H1 (cell line): Measurements from ENCODE around the gene RBM44. TPM values are rescaled to one million over a fixed set of nuclear protein-coding genes. Genes with fewer than 3 reads are reported as not detected.

Experiments used
- CTCF ChIA-PET: fragments of 300-600 bp; sonication (Branson Sonifier 250); formaldehyde crosslinking; loops from one replicate; lab custom pipeline; 2021; ENCODE audit not compliant: partially characterized antibody; lab: Charles Lee
- POLR2A ChIA-PET: fragments of 300-600 bp; sonication (Branson Sonifier 250); formaldehyde crosslinking; loops from one replicate; lab custom pipeline; 2021; ENCODE audit warnings: inconsistent platforms; ENCODE audit not compliant: partially characterized antibody; lab: Charles Lee
- DNase-seq, 2 experiments: peaks; one replicate each; pipeline versions ENCODE4 v3.0.0 to v3.0.0-alpha.2; 2010 to 2022; ENCODE audit warnings: low spot score in 2 of 2, low read depth in 1 of 2, mixed read lengths in 1 of 2
- FAIRE-seq: peaks from 2 replicates; lab custom pipeline; 2011; peaks lifted over from hg19 to GRCh38; lab: Jason Lieb, UNC
- H2AFZ ChIP-seq: 2 replicates; pipeline ENCODE4 v1.8.1; 2012; ENCODE audit warnings: low read length, inconsistent platforms
- H2AK5ac ChIP-seq: 2 replicates; pipeline ENCODE4 v1.6.1; 2013; ENCODE audit warnings: low read depth, low read length
- H2BK120ac ChIP-seq: replicated peaks from 2 replicates; pipeline ENCODE3; 2013; ENCODE audit warnings: low read depth, low read length, inconsistent platforms
- H2BK12ac ChIP-seq: 2 replicates; pipeline ENCODE4 v1.6.1; 2013; ENCODE audit warnings: low read depth, low read length
- H2BK15ac ChIP-seq: 2 replicates; pipeline ENCODE4 v1.6.1; 2013; ENCODE audit warnings: low read length
- H2BK20ac ChIP-seq: 2 replicates; pipeline ENCODE4 v1.6.1; 2013; ENCODE audit warnings: low read length
- H2BK5ac ChIP-seq: 2 replicates; pipeline ENCODE4 v1.6.1; 2013; ENCODE audit warnings: low read depth, low read length
- H3K14ac ChIP-seq: 2 replicates; pipeline ENCODE4 v1.6.1; 2013; ENCODE audit warnings: inconsistent platforms; ENCODE audit not compliant: insufficient read length
- H3K18ac ChIP-seq: 2 replicates; pipeline ENCODE4 v1.6.1; 2013; ENCODE audit warnings: low read length; ENCODE audit errors: extremely low read depth
- H3K23ac ChIP-seq: 2 replicates; pipeline ENCODE4 v1.6.1; 2013; ENCODE audit warnings: inconsistent platforms; ENCODE audit not compliant: insufficient read length
- H3K23me2 ChIP-seq: 2 replicates; pipeline ENCODE4 v1.6.1; 2013; ENCODE audit warnings: low read depth, low read length
- H3K27ac ChIP-seq: 2 replicates; pipeline ENCODE4 v1.6.1; 2011; ENCODE audit warnings: low read depth, low read length, inconsistent platforms
- H3K27me3 ChIP-seq, 4 experiments: replicated peaks in 1 of 4; 1 replicate in 1 of 4; 2 replicates in 3 of 4; pipeline versions ENCODE4 v1.6.1 to v1.8.1; 2011 to 2013; ENCODE audit warnings: low read length in 3 of 4, mild to moderate bottlenecking in 3 of 4, inconsistent platforms in 2 of 4, mixed read lengths in 2 of 4, moderate library complexity in 1 of 4; ENCODE audit not compliant: control insufficient read depth in 3 of 4, insufficient read depth in 3 of 4; ENCODE audit errors: extremely low read depth in 1 of 4
- H3K36me3 ChIP-seq, 4 experiments: 2 replicates each; pipeline versions ENCODE4 v1.6.1 to v1.8.1; 2011 to 2013; ENCODE audit warnings: mild to moderate bottlenecking in 4 of 4, low read length in 3 of 4, moderate library complexity in 2 of 4, control low read depth in 1 of 4, inconsistent platforms in 1 of 4; ENCODE audit not compliant: insufficient read depth in 4 of 4, control insufficient read depth in 2 of 4
- H3K4ac ChIP-seq: replicated peaks from 2 replicates; pipeline ENCODE3; 2013; ENCODE audit warnings: low read length, low read depth, mixed read lengths, inconsistent platforms; ENCODE audit not compliant: insufficient read length
- H3K4me1 ChIP-seq, 4 experiments: replicated peaks in 1 of 4; 1 replicate in 1 of 4; 2 replicates in 3 of 4; pipeline versions ENCODE4 v1.6.1 to v1.8.1; 2011 to 2013; ENCODE audit warnings: low read length in 3 of 4, inconsistent platforms in 2 of 4, mixed read lengths in 1 of 4; ENCODE audit not compliant: insufficient read depth in 4 of 4, control insufficient read depth in 3 of 4
- H3K4me2 ChIP-seq, 2 experiments: 2 replicates each; pipeline versions ENCODE4 v1.6.1 to v1.8.1; 2011 to 2013; ENCODE audit warnings: low read depth in 2 of 2, low read length in 2 of 2, control low read depth in 1 of 2, inconsistent platforms in 1 of 2, mild to moderate bottlenecking in 1 of 2; ENCODE audit not compliant: insufficient read depth in 1 of 2
- H3K4me3 ChIP-seq, 4 experiments: fragments of 200-600, 300-600 bp in 1 of 4; sonication (generic), shearing (Covaris generic), sonication (Bioruptor Twin) in 1 of 4; 2 replicates each; pipeline versions ENCODE4 v1.5.1 to v1.8.1; 2011 to 2016; ENCODE audit warnings: low read length in 4 of 4, low read depth in 3 of 4, control low read depth in 2 of 4, inconsistent platforms in 2 of 4, mild to moderate bottlenecking in 2 of 4, mixed read lengths in 1 of 4, moderate library complexity in 1 of 4; ENCODE audit not compliant: insufficient read depth in 2 of 4; ENCODE audit errors: extremely low read depth in 1 of 4
- H3K56ac ChIP-seq: replicated peaks from 2 replicates; pipeline ENCODE3; 2013; ENCODE audit warnings: low read depth, mild to moderate bottlenecking, mixed read lengths, low read length, inconsistent platforms; ENCODE audit not compliant: insufficient read length
- H3K79me1 ChIP-seq: 2 replicates; pipeline ENCODE4 v1.6.1; 2013; ENCODE audit warnings: low read depth, low read length, control low read depth
- H3K79me2 ChIP-seq, 2 experiments: 2 replicates each; pipeline versions ENCODE4 v1.6.1 to v1.8.1; 2012 to 2013; ENCODE audit warnings: low read length in 2 of 2, mild to moderate bottlenecking in 2 of 2, inconsistent platforms in 1 of 2; ENCODE audit not compliant: insufficient read depth in 2 of 2, control insufficient read depth in 1 of 2
- H3K9ac ChIP-seq, 4 experiments: replicated peaks in 1 of 4; 1 replicate in 1 of 4; 2 replicates in 3 of 4; pipeline versions ENCODE4 v1.6.1 to v1.8.1; 2011 to 2013; ENCODE audit warnings: low read depth in 3 of 4, low read length in 3 of 4, control low read depth in 2 of 4, mild to moderate bottlenecking in 2 of 4, moderate library complexity in 2 of 4, inconsistent platforms in 1 of 4; ENCODE audit errors: extremely low read depth in 1 of 4
- H3K9me3 ChIP-seq, 2 experiments: 2 replicates each; pipeline versions ENCODE4 v1.6.1 to v1.8.1; 2012 to 2013; ENCODE audit warnings: mild to moderate bottlenecking in 2 of 2, moderate library complexity in 2 of 2, control low read depth in 1 of 2, inconsistent platforms in 1 of 2, low read depth in 1 of 2, low read length in 1 of 2, mixed read lengths in 1 of 2; ENCODE audit not compliant: insufficient read depth in 2 of 2
- H4K20me1 ChIP-seq, 2 experiments: replicated peaks in 1 of 2; 2 replicates each; pipeline versions ENCODE3 to v1.8.1; 2011 to 2013; ENCODE audit warnings: inconsistent platforms in 2 of 2, low read length in 2 of 2, mild to moderate bottlenecking in 1 of 2; ENCODE audit not compliant: insufficient read depth in 2 of 2, control insufficient read depth in 1 of 2
- H4K5ac ChIP-seq: 2 replicates; pipeline ENCODE4 v1.6.1; 2013; ENCODE audit warnings: low read length, low read depth, mixed read lengths, inconsistent platforms; ENCODE audit not compliant: insufficient read length
- H4K8ac ChIP-seq: 2 replicates; pipeline ENCODE4 v1.8.0; 2013; ENCODE audit warnings: mild to moderate bottlenecking, moderate library complexity, low read length, inconsistent platforms; ENCODE audit not compliant: insufficient read depth; ENCODE audit errors: extremely low read depth
- H4K91ac ChIP-seq: replicated peaks from 2 replicates; pipeline ENCODE3; 2013; ENCODE audit warnings: low read length, mixed read lengths, inconsistent platforms; ENCODE audit not compliant: insufficient read length
- BACH1 ChIP-seq: IDR thresholded peaks from 2 replicates; pipeline ENCODE4 v1.6.1; 2012; ENCODE audit warnings: low read length, improper control_type of control experiment
- EZH2 ChIP-seq: fragments of 200-600 bp; sonication (generic); IDR thresholded peaks from 2 replicates; pipeline ENCODE4 v1.7.1; 2012; ENCODE audit warnings: low read depth, mild to moderate bottlenecking, moderate library complexity, low read length, inconsistent platforms; ENCODE audit not compliant: severe bottlenecking
- KDM4A ChIP-seq: IDR thresholded peaks from one replicate; pipeline ENCODE4 v1.7.1; 2012; ENCODE audit warnings: low read depth, mild to moderate bottlenecking, moderate library complexity, low read length, inconsistent platforms; ENCODE audit not compliant: severe bottlenecking
- SUZ12 ChIP-seq: fragments of 200-600 bp; sonication (generic); IDR thresholded peaks from 2 replicates; pipeline ENCODE4 v1.6.1; 2012; ENCODE audit warnings: mild to moderate bottlenecking, inconsistent platforms, low read length, moderate library complexity, mixed read lengths
- YY1 ChIP-seq: IDR thresholded peaks from 2 replicates; pipeline ENCODE4 v1.6.1; 2011; ENCODE audit warnings: low read depth, mild to moderate bottlenecking, low read length
- WGBS, 2 experiments: shearing (Covaris generic) in 1 of 2; methylation state at CpG; one replicate each; pipeline versions ENCODE4 v1.1.6 to v1.1.7; 2013 to 2015; ENCODE audit warnings: low lambda C conversion rate in 2 of 2, mixed read lengths in 2 of 2, inconsistent platforms in 1 of 2, low coverage in 1 of 2, missing lambda C conversion rate in 1 of 2; ENCODE audit not compliant: insufficient replicate concordance in 2 of 2, insufficient coverage in 1 of 2, insufficient read length in 1 of 2; ENCODE audit errors: extremely low coverage in 1 of 2, missing lambda C conversion rate in 1 of 2; 5-methylcytosine and 5-hydroxymethylcytosine counted together
- polyA plus RNA-seq, 7 experiments: library from polyadenylated mRNA; depleted of rRNA in 3 of 7; stranded (reverse) in 5 of 7; unstranded in 2 of 7; fragments of >200 nt in 5 of 7; fragments of 200-250 nt in 2 of 7; gene quantifications; 1 replicate in 5 of 7; 2 replicates in 1 of 7; 4 replicates in 1 of 7; pipeline versions ENCODE4 v1.2.1 to v1.2.3, GENCODE V29; 2011 to 2013; ENCODE audit warnings: missing spikeins in 2 of 7, mixed read lengths in 2 of 7
- total RNA-seq: library from RNA; stranded (reverse); fragmentation: NEBNext Ultra II Directional; extraction: Animal tissue kit (Norgen Biotek cat#: 25700); gene quantifications from 2 replicates; pipeline ENCODE4 v1.2.1, GENCODE V29; 2021

RBM44 gene
- total and polyA plus RNA-seq, 2 of the 8 experiments (the other 6 are each of a cell fraction or from before 2014, with no cell fraction given), result 0.12 to 0.43 TPM

DNA sequence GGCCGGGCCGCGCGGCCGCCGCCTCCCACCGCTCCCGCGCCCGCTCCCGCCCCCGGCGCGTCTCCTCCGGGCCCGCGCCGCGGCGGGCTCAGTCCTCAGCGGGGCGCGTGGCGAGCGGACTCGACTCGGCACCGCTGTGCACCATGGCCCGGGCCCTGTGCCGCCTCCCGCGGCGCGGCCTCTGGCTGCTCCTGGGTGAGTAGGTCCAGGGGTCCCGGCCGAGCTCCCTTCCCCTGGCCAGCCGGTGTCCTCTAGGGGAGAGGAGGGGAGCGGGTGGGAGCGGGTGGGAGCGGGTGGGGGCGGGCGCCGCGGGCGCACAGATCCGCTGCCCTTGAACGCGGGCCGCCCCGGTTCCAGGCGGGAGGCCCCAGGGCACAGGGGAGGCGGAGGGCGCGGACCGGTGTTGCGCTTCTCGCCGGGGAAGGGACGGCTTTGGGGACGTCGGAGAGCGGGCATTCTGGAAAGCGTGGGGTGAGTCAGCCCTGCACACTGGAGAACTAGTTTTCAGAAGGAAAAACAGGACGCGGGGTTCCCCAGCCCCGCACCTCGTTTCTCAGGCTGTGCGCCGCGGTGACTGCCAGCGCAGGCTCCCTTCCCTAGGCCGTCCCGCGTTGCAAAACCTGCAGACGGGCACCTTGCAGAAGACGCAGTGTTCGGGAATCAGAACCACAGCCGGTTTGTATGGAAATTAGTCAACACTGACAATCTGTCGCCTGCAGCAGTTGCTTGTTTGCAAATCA lies 61.1 kb downstream of the RBM44 start, which contains the start of gene RAMP1:
Gene RAMP1, plus strand, starts transcription at position 91 of the 740 bp plus-strand sequence. Its CDS starts 53 bp downstream, at position 144.
- Histone ChIP-seq H3K9ac (no peak within 1 kb of the TSS), H4K5ac (no peak within 1 kb of the TSS), H3K27ac (no peak within 1 kb of the TSS), H2AFZ (peak within 1 kb of the TSS; percentile 27), H3K4ac (no peak within 1 kb of the TSS), H2BK20ac (0 out of 2 replicates have a peak within 1 kb of the TSS, but pooled peaks have one; percentile 43), H4K20me1 (no peaks in the 10 kb centered on the region), H3K4me3 (peak within 1 kb of the TSS; percentile 24 to 56 (median 44)), H3K79me1 (no peaks in the 10 kb centered on the region), H3K14ac (no peak within 1 kb of the TSS), H3K9me3 (no peaks in the 10 kb centered on the region), H3K36me3 (no peaks in the 10 kb centered on the region), H3K23ac (no peak within 1 kb of the TSS), H3K56ac (no peak within 1 kb of the TSS), H4K91ac (peak within 1 kb of the TSS; percentile 45), H3K23me2 (peaks cover 8% of the 10 kb centered on the region; the same call in 1 of the 2 replicates), H3K27me3 (peaks cover 9 to 32% (median 23%) of the 10 kb centered on the region in 4 experiments), H3K4me1 (peaks cover 0 to 13% (median 7%) of the 10 kb centered on the region in 4 experiments; a peak in 6 of 7 replicates), H3K79me2 (no peaks in the 10 kb centered on the region), H2AK5ac (no peak within 1 kb of the TSS), H3K18ac (peak within 1 kb of the TSS; percentile 52; the same call in 1 of the 2 replicates), H2BK15ac (peak within 1 kb of the TSS; percentile 37; the same call in 1 of the 2 replicates), H4K8ac (peak within 1 kb of the TSS; percentile 77; the same call in 1 of the 2 replicates), H3K4me2 (peak within 1 kb of the TSS; percentile 70 to 89), H2BK5ac (no peak within 1 kb of the TSS), H2BK120ac (no peak within 1 kb of the TSS), H2BK12ac (no peak within 1 kb of the TSS; the same call in 1 of the 2 replicates)
- POLR2A ChIA-PET, result no interaction called here
- TF ChIP-seq SUZ12 (peak; percentile 63), KDM4A (peak; percentile 45), BACH1 (no peak), EZH2 (peak; percentile 62), YY1 (no peak)
- 7% methylated on average over 33 of the region's 79 CpGs; no CpG with 5 or more reads in 1 of the 2 experiments for WGBS, 2 experiments
- CTCF ChIA-PET, result no interaction called here
- DNase-seq, result no peak
- FAIRE-seq, result no peak
